ENCODE data around the gene PCBP3. TPM values are rescaled to one million over a fixed set of nuclear protein-coding genes. Genes with fewer than 3 reads are reported as not detected.

Gene PCBP3
- total RNA-seq, 1 donor from 2014 or later, result 5.0 TPM

GRCh38 chr21:45637883-45638282 is 5.6 kb upstream of the PCBP3 start:
- Mint-ChIP-seq H3K27me3 (ENCODE audit: low read depth) (peaks cover 40% of the 10 kb centered on the region), H3K36me3 (no peaks in the 10 kb centered on the region), H3K4me3 (no peak overlapping the region), H3K27ac (no peak overlapping the region), H3K9me3 (no peaks in the 10 kb centered on the region), H3K4me1 (no peaks in the 10 kb centered on the region)
- no peak for TF ChIP-seq CTCF (IDR thresholded peaks at IDR 0.05; ENCODE audit: unreplicated experiment)
- DNase-seq (ENCODE audit: low spot score in 2 of 2, unreplicated experiment in 2 of 2), result no peak

- no peaks in the 10 kb centered on the region for H3K36me3 Mint-ChIP-seq
- H3K27ac Mint-ChIP-seq, result no peak overlapping the region
- no peaks in the 10 kb centered on the region for H3K4me1 Mint-ChIP-seq
- H3K9me3 Mint-ChIP-seq, result no peaks in the 10 kb centered on the region
- no peak for DNase-seq (ENCODE audit: low spot score in 2 of 2, unreplicated experiment in 2 of 2)
- no peak for TF ChIP-seq CTCF (IDR thresholded peaks at IDR 0.05; ENCODE audit: unreplicated experiment)
- peaks cover 40% of the 10 kb centered on the region for H3K27me3 Mint-ChIP-seq (ENCODE audit: low read depth)
- no peak overlapping the region for H3K4me3 Mint-ChIP-seq
Observed at GRCh38 chr21:45638707-45639106, 4.8 kb upstream of the PCBP3 start.

GRCh38 chr21:45639206-45640000 is 4.1 kb upstream of the PCBP3 start:
- Mint-ChIP-seq H3K27me3 (ENCODE audit: low read depth) (peaks cover 42% of the 10 kb centered on the region), H3K27ac (no peak overlapping the region), H3K36me3 (no peaks in the 10 kb centered on the region), H3K4me3 (no peak overlapping the region), H3K9me3 (no peaks in the 10 kb centered on the region), H3K4me1 (peaks cover 2% of the 10 kb centered on the region)
- TF ChIP-seq CTCF (IDR thresholded peaks at IDR 0.05; ENCODE audit: unreplicated experiment), result no peak
- DNase-seq (ENCODE audit: low spot score in 2 of 2, unreplicated experiment in 2 of 2), result no peak

GRCh38 chr21:45640001-45640887 is 3.3 kb upstream of the PCBP3 start:
- Mint-ChIP-seq H3K4me3 (peak overlapping the region; percentile 52), H3K27ac (peak overlapping the region; percentile 43), H3K4me1 (peaks cover 3% of the 10 kb centered on the region), H3K36me3 (no peaks in the 10 kb centered on the region), H3K27me3 (ENCODE audit: low read depth) (peaks cover 51% of the 10 kb centered on the region), H3K9me3 (no peaks in the 10 kb centered on the region)
- no peak for TF ChIP-seq CTCF (IDR thresholded peaks at IDR 0.05; ENCODE audit: unreplicated experiment)
- no peak for DNase-seq (ENCODE audit: low spot score in 2 of 2, unreplicated experiment in 2 of 2)

GRCh38 chr21:45640888-45641479 is 2.5 kb upstream of the PCBP3 start:
- no peak for TF ChIP-seq CTCF (IDR thresholded peaks at IDR 0.05; ENCODE audit: unreplicated experiment)
- peak overlapping the region; percentile 12 for H3K27ac Mint-ChIP-seq
- no peaks in the 10 kb centered on the region for H3K36me3 Mint-ChIP-seq
- no peaks in the 10 kb centered on the region for H3K9me3 Mint-ChIP-seq
- peaks cover 58% of the 10 kb centered on the region for H3K27me3 Mint-ChIP-seq (ENCODE audit: low read depth)
- H3K4me1 Mint-ChIP-seq, result peaks cover 6% of the 10 kb centered on the region
- peak overlapping the region; percentile 52 for H3K4me3 Mint-ChIP-seq
- no peak for DNase-seq (ENCODE audit: low spot score in 2 of 2, unreplicated experiment in 2 of 2)

Data from mesothelial cell of epicardium (in vitro differentiated cells).